SK-N-MC (cell line): Measurements from ENCODE around the gene FASTKD3.

Experiments
- EZH2 ChIP-seq: fragments of 200-600 bp; sonication (generic); IDR thresholded peaks from one replicate; pipeline ENCODE4 v1.6.1; 2017; ENCODE audit warnings: antibody characterized with exemption
- FOXP2 ChIP-seq: optimal IDR thresholded peaks from 2 replicates; pipeline ENCODE3; 2011; ENCODE audit warnings: mild to moderate bottlenecking, moderate library complexity; ENCODE audit not compliant: insufficient read depth; ENCODE audit errors: extremely low read length, control extremely low read depth
- POLR2AphosphoS5 ChIP-seq: IDR thresholded peaks from 2 replicates; pipeline ENCODE4 v1.6.1; 2012; ENCODE audit warnings: mild to moderate bottlenecking, low read depth, low read length, borderline replicate concordance

DNA sequence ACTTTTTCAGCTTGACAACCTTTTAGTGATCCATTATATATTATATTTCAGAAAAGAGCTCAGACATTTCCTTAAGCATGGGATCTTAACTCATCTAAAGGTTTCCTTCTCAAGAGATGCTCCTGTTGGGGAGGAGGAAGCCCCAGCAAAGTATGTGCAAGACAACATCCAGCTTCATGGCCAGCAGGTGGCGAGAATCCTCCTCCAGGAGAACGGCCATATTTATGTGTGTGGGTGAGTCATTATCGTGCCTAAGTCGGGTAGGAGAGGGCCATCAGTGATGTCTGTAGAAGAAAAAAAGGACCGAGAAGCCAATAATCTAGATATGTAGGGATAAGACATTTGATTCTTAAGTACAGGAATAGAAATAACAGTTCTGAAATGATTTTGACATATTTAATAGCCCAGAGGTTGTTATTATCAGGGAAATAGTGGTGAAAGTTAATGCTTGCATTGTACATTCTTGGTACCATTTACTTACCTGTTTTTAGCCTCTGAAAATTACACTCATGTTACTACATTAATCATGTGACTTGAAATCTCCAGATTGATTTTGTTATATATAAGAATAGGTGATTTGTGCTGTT lies 28.3 kb upstream of the FASTKD3 start:
- no peak for TF ChIP-seq POLR2AphosphoS5
- TF ChIP-seq EZH2: no peak
- no peak for TF ChIP-seq FOXP2
